ENCODE data around the gene PRPH2.

- no peak for TF ChIP-seq CTCF (IDR thresholded peaks at IDR 0.05; ENCODE audit: insufficient read depth, low read length, poor library complexity, severe bottlenecking)
- no peak for TF ChIP-seq EZH2phosphoT487 (conservative IDR thresholded peaks at IDR 0.05; ENCODE audit: low read length)
Measured at GRCh38 chr6:42664718-42665117, 57.7 kb downstream of the PRPH2 start.

Data from SU-DHL-6 (cell line).